ENCODE results near the gene MMP24. TPM values are rescaled to one million over a fixed set of nuclear protein-coding genes. Genes with fewer than 3 reads are reported as not detected.

Gene MMP24
- total RNA-seq, 1 experiment from 2014 or later = 23.0 TPM

- Mint-ChIP-seq H3K27me3 (ENCODE audit: low read depth) (peaks cover 2% of the 10 kb centered on the region; the same call in 1 of the 2 replicates), H3K27ac (peak overlapping the region in 1 of 3 experiments; percentile 33; a peak in 2 of 7 replicates), H3K4me1 (peaks cover 15 to 17% of the 10 kb centered on the region in 2 experiments), H3K4me3 (no peak overlapping the region), H3K9me3 (peaks cover 0 to 3% of the 10 kb centered on the region in 2 experiments; a peak in 2 of 5 replicates), H3K36me3 (ENCODE audit: insufficient read depth in 1 of 3, low read depth in 3 of 3) (peaks cover 0 to 9% (median 5%) of the 10 kb centered on the region in 3 experiments; a peak in 4 of 7 replicates)
- Histone ChIP-seq H2BK5ac (ENCODE audit: insufficient read length, low read length) (no peak overlapping the region), H2BK15ac (ENCODE audit: low read depth, low read length) (no peak overlapping the region), H4K20me1 (ENCODE audit: control insufficient read depth, insufficient read depth, insufficient read length) (no peaks in the 10 kb centered on the region), H3K18ac (ENCODE audit: insufficient read length, low read depth, low read length) (no peak overlapping the region), H3K9ac (ENCODE audit: extremely low read depth, insufficient read length, low read length) (no peak overlapping the region), H3T11ph (ENCODE audit: low read length) (no peak overlapping the region), H3K23me2 (ENCODE audit: insufficient read length, low read depth, low read length, poor library complexity, severe bottlenecking) (no peaks in the 10 kb centered on the region), H3K27ac (ENCODE audit: insufficient read length, low read depth, low read length) (no peak overlapping the region), H3K79me1 (ENCODE audit: insufficient read depth, low read depth, low read length, poor library complexity, severe bottlenecking) (no peaks in the 10 kb centered on the region), H3K14ac (ENCODE audit: insufficient read depth, low read length) (0 out of 2 replicates have a peak overlapping the region, but pooled peaks have one; percentile 40), H4K91ac (ENCODE audit: insufficient read length, low read depth, low read length) (no peak overlapping the region), H2AFZ (ENCODE audit: low read length) (no peak overlapping the region), H3K9me3 (ENCODE audit: control insufficient read depth, low read depth, low read length) (no peaks in the 10 kb centered on the region), H2AK5ac (ENCODE audit: insufficient read length, low read length) (no peak overlapping the region), H2BK12ac (ENCODE audit: insufficient read length, low read depth, low read length) (no peak overlapping the region), H3K4ac (ENCODE audit: low read depth, low read length) (no peak overlapping the region), H2BK120ac (ENCODE audit: low read depth, low read length, poor library complexity, severe bottlenecking) (no peak overlapping the region), H3K79me2 (ENCODE audit: insufficient read depth, low read length) (no peaks in the 10 kb centered on the region), H3K4me2 (ENCODE audit: insufficient read depth, insufficient read length, low read length) (no peak overlapping the region), H4K5ac (ENCODE audit: insufficient read length, low read depth, low read length) (no peak overlapping the region), H4K8ac (replicated peaks; ENCODE audit: insufficient read length, low read depth, low read length) (no peak overlapping the region), H3K23ac (ENCODE audit: insufficient read length, low read depth, low read length) (no peak overlapping the region), H2BK20ac (ENCODE audit: low read depth, low read length, poor library complexity, severe bottlenecking) (no peak overlapping the region), H3K56ac (ENCODE audit: insufficient read length, low read depth, low read length) (no peak overlapping the region), H3K27me3 (ENCODE audit: insufficient read depth, low read length) (no peaks in the 10 kb centered on the region), H3K4me1 (ENCODE audit: insufficient read depth, low read length) (peaks cover 8% of the 10 kb centered on the region; the same call in 1 of the 2 replicates)
- TF ChIP-seq, protein P1, sequence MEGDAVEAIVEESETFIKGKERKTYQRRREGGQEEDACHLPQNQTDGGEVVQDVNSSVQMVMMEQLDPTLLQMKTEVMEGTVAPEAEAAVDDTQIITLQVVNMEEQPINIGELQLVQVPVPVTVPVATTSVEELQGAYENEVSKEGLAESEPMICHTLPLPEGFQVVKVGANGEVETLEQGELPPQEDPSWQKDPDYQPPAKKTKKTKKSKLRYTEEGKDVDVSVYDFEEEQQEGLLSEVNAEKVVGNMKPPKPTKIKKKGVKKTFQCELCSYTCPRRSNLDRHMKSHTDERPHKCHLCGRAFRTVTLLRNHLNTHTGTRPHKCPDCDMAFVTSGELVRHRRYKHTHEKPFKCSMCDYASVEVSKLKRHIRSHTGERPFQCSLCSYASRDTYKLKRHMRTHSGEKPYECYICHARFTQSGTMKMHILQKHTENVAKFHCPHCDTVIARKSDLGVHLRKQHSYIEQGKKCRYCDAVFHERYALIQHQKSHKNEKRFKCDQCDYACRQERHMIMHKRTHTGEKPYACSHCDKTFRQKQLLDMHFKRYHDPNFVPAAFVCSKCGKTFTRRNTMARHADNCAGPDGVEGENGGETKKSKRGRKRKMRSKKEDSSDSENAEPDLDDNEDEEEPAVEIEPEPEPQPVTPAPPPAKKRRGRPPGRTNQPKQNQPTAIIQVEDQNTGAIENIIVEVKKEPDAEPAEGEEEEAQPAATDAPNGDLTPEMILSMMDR (conservative IDR thresholded peaks at IDR 0.05) = no peak
- no CpG with 5 or more reads among the region's 5 CpGs for WGBS (ENCODE audit: extremely low coverage, insufficient read length, low lambda C conversion rate)
- no peak for DNase-seq
Observed at GRCh38 chr20:35240083-35240810, 13.8 kb downstream of the MMP24 start.
